HepG2 (cell line): ENCODE data around the gene TSGA10. TPM values are rescaled to one million over a fixed set of nuclear protein-coding genes. Genes with fewer than 3 reads are reported as not detected.
"Not testable (repeated sequence)": the region's sequence is repeated elsewhere in the genome, so short reads cannot be mapped to it uniquely, and the experiment has no call there.

Source experiments
- ATAC-seq: fragments of 200-7000 bp; cut with Tn5 transposase; 3 replicates; pipeline ENCODE4 v1.9.1; 2020; ENCODE audit warnings: mild to moderate bottlenecking, moderate library complexity
- BruUV-seq: library from RNA; stranded (reverse); fragments of 400-500 nt; replicated peaks from 2 replicates; lab custom pipeline; 2021; lab: Mats Ljungman, UMichigan
- CTCF ChIA-PET: fragments of 300-600 bp; formaldehyde crosslinking; extraction: SDS; loops from one replicate; lab custom pipeline; 2021; ENCODE audit warnings: low total read pairs, inconsistent platforms, low intra/inter-chr PET ratio; lab: Yijun Ruan, JAX
- POLR2A ChIA-PET: fragments of 350-600 bp; sonication (Branson Sonifier 250); formaldehyde crosslinking; loops from one replicate; lab custom pipeline; 2020; ENCODE audit warnings: antibody characterized with exemption, inconsistent platforms; lab: Yijun Ruan, JAX
- DNase-seq: peaks from one replicate; pipeline ENCODE4 v3.0.0-alpha.2; 2015; ENCODE audit warnings: low spot score
- FAIRE-seq: peaks from 3 replicates; lab custom pipeline; 2011; peaks lifted over from hg19 to GRCh38; lab: Jason Lieb, UNC
- H2AFZ ChIP-seq: one replicate; pipeline ENCODE4 v1.6.1; 2011; ENCODE audit warnings: low read length, inconsistent platforms
- H3K27ac ChIP-seq: fragments of 300-600 bp; 3 replicates; pipeline ENCODE4 v1.8.0; 2011; ENCODE audit warnings: mixed run types, mild to moderate bottlenecking, mixed read lengths, low read length, inconsistent platforms; ENCODE audit not compliant: insufficient read depth; ENCODE audit errors: extremely low read length
- H3K27me3 ChIP-seq, 2 experiments: fragments of 200-600 bp in 1 of 2; 2 replicates in 1 of 2; 3 replicates in 1 of 2; pipeline versions ENCODE4 v1.6.0 to v1.8.0; 2011; ENCODE audit warnings: low read length in 2 of 2, mild to moderate bottlenecking in 2 of 2, moderate library complexity in 2 of 2, inconsistent platforms in 1 of 2; ENCODE audit not compliant: insufficient read depth in 2 of 2, control insufficient read depth in 1 of 2
- H3K36me3 ChIP-seq, 2 experiments: fragments of 200-600 bp in 1 of 2; replicated peaks in 1 of 2; 2 replicates in 1 of 2; 3 replicates in 1 of 2; pipeline versions ENCODE4 v1.5.1 to v1.8.0; 2011; ENCODE audit warnings: low read length in 2 of 2, inconsistent platforms in 1 of 2; ENCODE audit not compliant: insufficient read depth in 2 of 2, control insufficient read depth in 1 of 2
- H3K4me1 ChIP-seq: 2 replicates; pipeline ENCODE4 v1.5.1; 2012; ENCODE audit warnings: low read length, inconsistent platforms; ENCODE audit not compliant: insufficient read depth
- H3K4me2 ChIP-seq: 2 replicates; pipeline ENCODE4 v1.6.0; 2011; ENCODE audit warnings: low read depth, low read length, inconsistent platforms
- H3K4me3 ChIP-seq, 3 experiments: fragments of 200-600 bp in 1 of 3; sonication (generic), shearing (Covaris generic) in 1 of 3; replicated peaks in 1 of 3; 2 replicates each; pipeline ENCODE4 v1.5.1; 2011 to 2016; ENCODE audit warnings: low read length in 3 of 3, inconsistent platforms in 2 of 3, low read depth in 2 of 3, mild to moderate bottlenecking in 2 of 3, control low read depth in 1 of 3, mixed read lengths in 1 of 3; ENCODE audit not compliant: insufficient read depth in 1 of 3
- H3K79me2 ChIP-seq: one replicate; pipeline ENCODE4 v1.6.1; 2011; ENCODE audit warnings: low read length, inconsistent platforms; ENCODE audit not compliant: insufficient read depth
- H3K9ac ChIP-seq: 2 replicates; pipeline ENCODE4 v1.6.0; 2011; ENCODE audit warnings: mild to moderate bottlenecking, low read depth, low read length, inconsistent platforms; ENCODE audit not compliant: insufficient read depth
- H3K9me3 ChIP-seq: 2 replicates; pipeline ENCODE4 v1.5.1; 2012; ENCODE audit warnings: mild to moderate bottlenecking, low read length
- H4K20me1 ChIP-seq: 2 replicates; pipeline ENCODE4 v1.6.0; 2011; ENCODE audit warnings: inconsistent platforms, mild to moderate bottlenecking, low read length, moderate library complexity; ENCODE audit not compliant: insufficient read depth
- EP300 ChIP-seq, 3 experiments: sonication (generic) in 1 of 3; formaldehyde crosslinking in 1 of 3; IDR thresholded peaks; 2 replicates each; pipeline versions ENCODE4 v1.5.1 to v1.6.1; 2011 to 2020; ENCODE audit warnings: low read depth in 2 of 3, low read length in 2 of 3, borderline replicate concordance in 1 of 3, improper control_type of control experiment in 1 of 3, mild to moderate bottlenecking in 1 of 3, missing genetic modification reagents in 1 of 3, moderate library complexity in 1 of 3
- FOXJ3 ChIP-seq: sonication (generic); formaldehyde crosslinking; IDR thresholded peaks from 2 replicates; pipeline ENCODE4 v1.4.0; 2020; ENCODE audit warnings: missing genetic modification reagents, mild to moderate bottlenecking, borderline replicate concordance
- HDAC1 ChIP-seq: sonication (generic); formaldehyde crosslinking; IDR thresholded peaks from 2 replicates; pipeline ENCODE4 v1.5.1; 2020; ENCODE audit warnings: mild to moderate bottlenecking, missing genetic modification reagents
- HMGA1 ChIP-seq: sonication (generic); formaldehyde crosslinking; conservative IDR thresholded peaks from 2 replicates; pipeline ENCODE4 v1.4.0; 2020; ENCODE audit warnings: missing genetic modification reagents
- HNF1B ChIP-seq: sonication (generic); formaldehyde crosslinking; IDR thresholded peaks from 2 replicates; pipeline ENCODE4 v1.5.1; 2020; ENCODE audit warnings: mild to moderate bottlenecking, moderate library complexity, missing genetic modification reagents
- IRF9 ChIP-seq: sonication (generic); formaldehyde crosslinking; IDR thresholded peaks from 2 replicates; pipeline ENCODE4 v1.8.0; 2022; ENCODE audit warnings: missing genetic modification reagents, mild to moderate bottlenecking, borderline replicate concordance
- U2AF1 ChIP-seq: fragments of 200-400 bp; formaldehyde crosslinking; optimal IDR thresholded peaks from 2 replicates; pipeline ENCODE3; 2017; ENCODE audit warnings: mild to moderate bottlenecking, low read depth, low read length
- ZNF678 ChIP-seq: sonication (generic); formaldehyde crosslinking; IDR thresholded peaks from 2 replicates; pipeline ENCODE4 v1.4.0; 2020; ENCODE audit warnings: mild to moderate bottlenecking, missing genetic modification reagents
- ZNF749 ChIP-seq: sonication (generic); formaldehyde crosslinking; IDR thresholded peaks from 2 replicates; pipeline ENCODE4 v1.8.0; 2022; ENCODE audit warnings: mild to moderate bottlenecking, missing genetic modification reagents, moderate library complexity, borderline replicate concordance
- ZNF850 ChIP-seq: sonication (generic); formaldehyde crosslinking; conservative IDR thresholded peaks from 2 replicates; pipeline ENCODE4 v1.9.0; 2021; ENCODE audit warnings: mild to moderate bottlenecking, missing genetic modification reagents
- whole genome bisulfite sequencing: methylation state at CpG from one replicate; pipeline ENCODE4 v1.1.6; 2017; ENCODE audit warnings: low lambda C conversion rate; 5-methylcytosine and 5-hydroxymethylcytosine counted together
- in situ Hi-C: cut with HindIII; loops from 2 replicates; pipeline ENCODE4 v1.10.0; 2017; ENCODE audit warnings: low pct_unique_long_range_greater_than_20kb; ENCODE audit not compliant: extremely low pct_ligation_motif_present
- intact Hi-C: fragments of 100-400 bp; cut with micrococcal nuclease; formaldehyde crosslinking; loops from one replicate; pipeline ENCODE4 v1.10.0; 2022; ENCODE audit not compliant: unreplicated experiment
- polyA plus RNA-seq, 8 experiments: library from polyadenylated mRNA; depleted of rRNA in 3 of 8; stranded (reverse) in 7 of 8; unstranded in 1 of 8; fragments of >200 nt; fragmentation: Illumina TruSeq in 4 of 8; extraction: Trizol in 4 of 8; gene quantifications; 2 replicates each; pipeline versions ENCODE4 v1.2.1 to v1.2.3, GENCODE V29; 2011 to 2016; ENCODE audit warnings: low read depth in 4 of 8, missing spikeins in 1 of 8, mixed read lengths in 1 of 8; ENCODE audit not compliant: insufficient read depth in 1 of 8
- total RNA-seq, 5 experiments: library from RNA; depleted of rRNA; stranded (reverse); fragments of >200 nt; fragmentation: Illumina TruSeq; extraction: Trizol; gene quantifications; 2 replicates each; pipeline ENCODE4 v1.2.3, GENCODE V29; 2016; ENCODE audit warnings: low read depth in 1 of 5

Gene TSGA10
- total and polyA plus RNA-seq, 2 of the 13 experiments (the other 11 are each of a cell fraction or from before 2014, with no cell fraction given) = 4.7 to 13.1 TPM

DNA sequence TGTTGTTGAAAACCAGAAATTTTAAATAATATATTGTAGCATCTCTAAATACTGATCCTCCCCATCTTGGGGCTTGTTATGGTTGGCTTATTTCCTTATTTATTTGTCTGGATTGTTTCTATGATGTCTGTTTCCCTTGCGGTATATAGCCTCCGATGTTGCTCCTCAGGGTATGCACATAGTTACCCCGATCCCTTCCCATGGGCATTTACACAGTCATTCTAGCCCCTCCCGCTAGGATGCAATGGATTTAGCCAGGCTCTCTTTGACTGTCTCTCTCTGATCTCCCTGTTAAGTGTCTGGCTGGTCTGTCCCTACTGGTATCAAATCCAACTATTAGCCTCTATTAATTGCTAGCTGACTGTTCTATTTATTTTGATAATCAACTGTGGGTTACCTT lies 126.9 kb downstream of the TSGA10 start:
- ChIA-PET CTCF (no interaction called here), POLR2A (no interaction called here)
- no peak overlapping the region for H2AFZ ChIP-seq
- H3K4me1 ChIP-seq = no peaks in the 10 kb centered on the region
- H3K9ac ChIP-seq = no peak overlapping the region
- H3K79me2 ChIP-seq = no peaks in the 10 kb centered on the region
- WGBS = 18% methylated on average over 4 of the region's 4 CpGs
- H3K9me3 ChIP-seq = no peaks in the 10 kb centered on the region
- 0 out of 5 replicates have a peak, but pooled peaks cover 0 to 3% of the 10 kb centered on the region in 2 experiments for H3K27me3 ChIP-seq
- H3K4me2 ChIP-seq = no peak overlapping the region
- in situ Hi-C loops (no loop called here), intact Hi-C loops (no loop called here)
- H3K27ac ChIP-seq = no peak overlapping the region
- DNase-seq = no peak
- FAIRE-seq = no peak
- no peak overlapping the region for H3K4me3 ChIP-seq
- no peaks in the 10 kb centered on the region for H3K36me3 ChIP-seq
- TF ChIP-seq ZNF850 (CRISPR knock-in tag) = no peak
- ATAC-seq = no peak
- no TSS peak for BruUV-seq
- H4K20me1 ChIP-seq = no peaks in the 10 kb centered on the region

- intact Hi-C loops (no loop called here), in situ Hi-C loops (no loop called here)
- no peaks in the 10 kb centered on the region for H3K27me3 ChIP-seq
- TF ChIP-seq EP300 (IDR thresholded peaks at IDR 0.05; ENCODE audit: low read depth in 2 of 2, low read length in 2 of 2) = no peak
- no peak for TF ChIP-seq EP300 (CRISPR knock-in tag; IDR thresholded peaks at IDR 0.05; ENCODE audit: borderline replicate concordance)
- no peak for TF ChIP-seq FOXJ3
- TF ChIP-seq HMGA1 (CRISPR knock-in tag) = no peak
- no peak for TF ChIP-seq HDAC1
- TF ChIP-seq ZNF749 (CRISPR knock-in tag) = no peak
- TF ChIP-seq IRF9 = no peak
- no peak for TF ChIP-seq HNF1B (CRISPR knock-in tag)
- TF ChIP-seq U2AF1 = no peak
- TF ChIP-seq ZNF678 (CRISPR knock-in tag) = no peak
- no peak overlapping the region for H3K4me3 ChIP-seq
- H3K4me1 ChIP-seq = no peaks in the 10 kb centered on the region
- POLR2A ChIA-PET = interaction anchor here (0.6 kb wide), 1 partner anchor 1356 kb away, joined by 3 read pairs; no protein-coding TSS in a partner anchor
- CTCF ChIA-PET = no interaction called here
- H3K4me2 ChIP-seq = no peak overlapping the region
- H3K36me3 ChIP-seq = no peaks in the 10 kb centered on the region
- no peaks in the 10 kb centered on the region for H3K79me2 ChIP-seq
- no peaks in the 10 kb centered on the region for H4K20me1 ChIP-seq
- no peaks in the 10 kb centered on the region for H3K9me3 ChIP-seq
- no peak overlapping the region for H3K9ac ChIP-seq
- DNase-seq (no peak), FAIRE-seq (no peak), ATAC-seq (no peak)
- no TSS peak for BruUV-seq
- 0% methylated on average over 3 of the region's 10 CpGs for WGBS
- no peak overlapping the region for H2AFZ ChIP-seq
- no peak overlapping the region for H3K27ac ChIP-seq
Measured at GRCh38 chr2:99000708-99001107, 154.0 kb downstream of the TSGA10 start.

GRCh38 chr2:98988695-98989094 lies 166.0 kb downstream of the TSGA10 start:
- H3K4me2 ChIP-seq, BruUV-seq, H3K4me3 ChIP-seq, H4K20me1 ChIP-seq, POLR2A ChIA-PET, H3K27me3 ChIP-seq, H3K9me3 ChIP-seq, H3K9ac ChIP-seq, H3K79me2 ChIP-seq, H3K4me1 ChIP-seq, FAIRE-seq, CTCF ChIA-PET, ATAC-seq, in situ Hi-C loops, H2AFZ ChIP-seq, H3K36me3 ChIP-seq, DNase-seq, intact Hi-C loops, H3K27ac ChIP-seq: not testable (repeated sequence)
- WGBS = 75% methylated on average over 23 of the region's 28 CpGs
